Measurements from ENCODE around the gene ALDH2. TPM values are rescaled to one million over a fixed set of nuclear protein-coding genes. Genes with fewer than 3 reads are reported as not detected.

The ALDH2 gene
- total and polyA plus RNA-seq, 8 donors = 50.3 to 296 (median 131) TPM

GRCh38 chr12:111838353-111838752 lies 71.6 kb downstream of the ALDH2 start:
- Histone ChIP-seq H3K27me3 (no peaks in the 10 kb centered on the region), H3K9me3 (no peaks in the 10 kb centered on the region), H3K4me3 (no peak overlapping the region), H3K36me3 (peaks cover 0 to 19% (median 17%) of the 10 kb centered on the region in 4 donors), H3K27ac (no peak overlapping the region), H3K4me1 (peaks cover 14 to 31% (median 24%) of the 10 kb centered on the region in 4 donors)
- TF ChIP-seq CTCF (IDR thresholded peaks at IDR 0.05) = no peak
- TF ChIP-seq EP300 (IDR thresholded peaks at IDR 0.05) = no peak
- no peak for TF ChIP-seq POLR2A (IDR thresholded peaks at IDR 0.05)
- TF ChIP-seq POLR2AphosphoS5 (IDR thresholded peaks at IDR 0.05) = no peak
- intact Hi-C loops (cut with DNase I; ENCODE audit: low total_unique reads) = no loop called here
- no peak for DNase-seq
- 87 to 93% (median 91%) methylated on average over 3 of the region's 3 CpGs for WGBS, 5 donors

- H3K27me3 ChIP-seq = no peaks in the 10 kb centered on the region
- H3K4me1 ChIP-seq = peaks cover 27 to 51% (median 46%) of the 10 kb centered on the region in 4 donors
- peak overlapping the region in 4 of 5 donors; percentile 93 to 95 (median 94) for H3K27ac ChIP-seq
- no peaks in the 10 kb centered on the region for H3K9me3 ChIP-seq
- no peak for TF ChIP-seq CTCF (IDR thresholded peaks at IDR 0.05)
- TF ChIP-seq POLR2AphosphoS5 (IDR thresholded peaks at IDR 0.05) = no peak
- no peak for TF ChIP-seq EP300 (IDR thresholded peaks at IDR 0.05)
- TF ChIP-seq POLR2A (IDR thresholded peaks at IDR 0.05) = no peak
- intact Hi-C loops (cut with DNase I; ENCODE audit: low total_unique reads) = no loop called here
- DNase-seq = peak in 1 of 2 donors; percentile 17
- 12 to 29% (median 16%) methylated on average over 11 of the region's 11 CpGs for WGBS, 5 donors
- H3K36me3 ChIP-seq = peaks cover 4 to 37% (median 17%) of the 10 kb centered on the region in 4 donors
- H3K4me3 ChIP-seq = peak overlapping the region; percentile 90 to 97 (median 94)
Observed at GRCh38 chr12:111840807-111841206, 74.1 kb downstream of the ALDH2 start.

GRCh38 chr12:111841236-111841749 lies 74.6 kb downstream of the ALDH2 start:
- no peaks in the 10 kb centered on the region for H3K9me3 ChIP-seq
- peak overlapping the region; percentile 90 to 97 (median 94) for H3K4me3 ChIP-seq
- intact Hi-C loops (cut with DNase I; ENCODE audit: low total_unique reads) = no loop called here
- DNase-seq = no peak
- TF ChIP-seq EP300 (IDR thresholded peaks at IDR 0.05) (no peak), POLR2A (IDR thresholded peaks at IDR 0.05) (no peak), POLR2AphosphoS5 (IDR thresholded peaks at IDR 0.05) (no peak), CTCF (IDR thresholded peaks at IDR 0.05) (no peak)
- peaks cover 27 to 55% (median 47%) of the 10 kb centered on the region in 4 donors for H3K4me1 ChIP-seq
- peaks cover 4 to 40% (median 17%) of the 10 kb centered on the region in 4 donors for H3K36me3 ChIP-seq
- H3K27me3 ChIP-seq = no peaks in the 10 kb centered on the region
- 0 to 1% (median 1%) methylated on average over 13 of the region's 13 CpGs for WGBS, 5 donors
- peak overlapping the region; percentile 93 to 99 (median 94) for H3K27ac ChIP-seq

GRCh38 chr12:111841750-111842555 lies 75.2 kb downstream of the ALDH2 start, which contains the start of gene MAPKAPK5:
Gene MAPKAPK5, plus strand, starts transcription at chr12:111842228. Its CDS starts 506 bp downstream, at chr12:111842734.
- intact Hi-C loops (cut with DNase I; ENCODE audit: low total_unique reads) = no loop called here
- H3K4me1 ChIP-seq = peaks cover 27 to 60% (median 48%) of the 10 kb centered on the region in 4 donors
- H3K27ac ChIP-seq = peak within 1 kb of the TSS; percentile 93 to 99 (median 94)
- WGBS, 5 donors = 0 to 1% (median 0%) methylated on average over 32 to 84 of the region's 84 CpGs
- H3K27me3 ChIP-seq = no peaks in the 10 kb centered on the region
- peaks cover 4 to 40% (median 17%) of the 10 kb centered on the region in 4 donors for H3K36me3 ChIP-seq
- no peaks in the 10 kb centered on the region for H3K9me3 ChIP-seq
- TF ChIP-seq EP300 (IDR thresholded peaks at IDR 0.05) = no peak
- TF ChIP-seq CTCF (IDR thresholded peaks at IDR 0.05) = peak in 1 of 7 experiments; percentile 15
- peak in 2 of 4 donors; percentile 22 to 40 for TF ChIP-seq POLR2A (IDR thresholded peaks at IDR 0.05)
- peak; percentile 95 to 98 (median 95) for TF ChIP-seq POLR2AphosphoS5 (IDR thresholded peaks at IDR 0.05)
- DNase-seq = peak; percentile 95 to 98
- H3K4me3 ChIP-seq = peak within 1 kb of the TSS; percentile 90 to 97 (median 94)

All from stomach (tissue), 9 donors.